G401 (cell line): Measurements from ENCODE around the gene AHI1. TPM values are rescaled to one million over a fixed set of nuclear protein-coding genes. Genes with fewer than 3 reads are reported as not detected.
"Not testable (repeated sequence)": the region's sequence is repeated elsewhere in the genome, so short reads cannot be mapped to it uniquely, and the experiment has no call there.

Source experiments
- DNase-seq: peaks from one replicate; pipeline ENCODE4 v3.0.0-alpha.2; 2015; ENCODE audit warnings: low spot score
- in situ Hi-C: cut with HindIII; loops from 2 replicates; pipeline ENCODE4 v1.10.0; 2016; ENCODE audit warnings: low sequenced_read_pairs, mixed read lengths
- total RNA-seq: library from RNA; depleted of rRNA; stranded (reverse); fragments of >200 nt; shearing (Covaris generic); gene quantifications from 2 replicates; pipeline ENCODE4 v1.2.3, GENCODE V29; 2014

The AHI1 gene
- total RNA-seq, 1 experiment from 2014 or later = 9.9 TPM

- no peak for DNase-seq
Observed at GRCh38 chr6:135353113-135353512, 144.4 kb downstream of the AHI1 start.

GRCh38 chr6:135351635-135352034, 145.9 kb downstream of the AHI1 start:
- no peak for DNase-seq
- in situ Hi-C loops = no loop called here

More at GRCh38 chr6:135353113-135353512, 144.4 kb downstream of the AHI1 start:
- in situ Hi-C loops = no loop called here

- no peak for DNase-seq
- in situ Hi-C loops = no loop called here
Observed at GRCh38 chr6:135347887-135348286, 149.7 kb downstream of the AHI1 start.

- no peak for DNase-seq
- in situ Hi-C loops = no loop called here
Observed at GRCh38 chr6:135346747-135347146, 150.8 kb downstream of the AHI1 start.

- DNase-seq = no peak
- in situ Hi-C loops = no loop called here
Observed at GRCh38 chr6:135344526-135344925, 153.0 kb downstream of the AHI1 start.

GRCh38 chr6:135339920-135340319, 157.6 kb downstream of the AHI1 start:
- DNase-seq, in situ Hi-C loops: not testable (repeated sequence)

- no peak for DNase-seq
- in situ Hi-C loops = no loop called here
Observed at GRCh38 chr6:135334169-135334568, 163.4 kb downstream of the AHI1 start.

- in situ Hi-C loops = no loop called here
Observed at GRCh38 chr6:135331002-135331401, 166.5 kb downstream of the AHI1 start.

GRCh38 chr6:135329851-135330803, 167.4 kb downstream of the AHI1 start:
- no peak for DNase-seq
- in situ Hi-C loops = no loop called here

More at GRCh38 chr6:135331002-135331401, 166.5 kb downstream of the AHI1 start:
- DNase-seq = no peak

- no peak for DNase-seq
- in situ Hi-C loops = no loop called here
Observed at GRCh38 chr6:135328136-135328535, 169.4 kb downstream of the AHI1 start.

- no peak for DNase-seq
- in situ Hi-C loops = no loop called here
Observed at GRCh38 chr6:135325624-135326424, 171.7 kb downstream of the AHI1 start.

- in situ Hi-C loops = no loop called here
- DNase-seq = no peak
Observed at GRCh38 chr6:135324531-135324930, 173.0 kb downstream of the AHI1 start.

GRCh38 chr6:135323979-135324378, 173.6 kb downstream of the AHI1 start:
- in situ Hi-C loops = no loop called here
- DNase-seq = no peak

GRCh38 chr6:135323202-135323668, 174.3 kb downstream of the AHI1 start:
- in situ Hi-C loops = no loop called here

GRCh38 chr6:135322427-135323201, 174.9 kb downstream of the AHI1 start:
- in situ Hi-C loops = no loop called here
- DNase-seq = no peak

More at GRCh38 chr6:135323202-135323668, 174.3 kb downstream of the AHI1 start:
- no peak for DNase-seq

GRCh38 chr6:135320721-135321621, 176.6 kb downstream of the AHI1 start:
- in situ Hi-C loops = no loop called here
- DNase-seq = no peak

GRCh38 chr6:135319819-135320218, 177.7 kb downstream of the AHI1 start:
- in situ Hi-C loops = no loop called here
- no peak for DNase-seq
